Erythroblast (primary cell): ENCODE results near the gene DNAJC28.
"Not testable (repeated sequence)": the region's sequence is repeated elsewhere in the genome, so short reads cannot be mapped to it uniquely, and the experiment has no call there.

Experiments
- GATA1 ChIP-seq: IDR thresholded peaks from 2 replicates; pipeline ENCODE4 v1.6.1; 2011; ENCODE audit warnings: low read depth, mild to moderate bottlenecking, control low read depth, low read length, moderate library complexity
- POLR2A ChIP-seq: IDR thresholded peaks from 2 replicates; pipeline ENCODE4 v1.6.1; 2011; ENCODE audit warnings: mild to moderate bottlenecking, low read length

- TF ChIP-seq POLR2A, GATA1: not testable (repeated sequence)
Measured at GRCh38 chr21:33507003-33507402, 15.5 kb upstream of the DNAJC28 start.
